ENCODE results near the gene TAF5L. TPM values are rescaled to one million over a fixed set of nuclear protein-coding genes. Genes with fewer than 3 reads are reported as not detected.
"Not testable (repeated sequence)": the region's sequence is repeated elsewhere in the genome, so short reads cannot be mapped to it uniquely, and the experiment has no call there.

Gene TAF5L
- total RNA-seq, 1 donor from 2014 or later, result 9.0 TPM

DNA sequence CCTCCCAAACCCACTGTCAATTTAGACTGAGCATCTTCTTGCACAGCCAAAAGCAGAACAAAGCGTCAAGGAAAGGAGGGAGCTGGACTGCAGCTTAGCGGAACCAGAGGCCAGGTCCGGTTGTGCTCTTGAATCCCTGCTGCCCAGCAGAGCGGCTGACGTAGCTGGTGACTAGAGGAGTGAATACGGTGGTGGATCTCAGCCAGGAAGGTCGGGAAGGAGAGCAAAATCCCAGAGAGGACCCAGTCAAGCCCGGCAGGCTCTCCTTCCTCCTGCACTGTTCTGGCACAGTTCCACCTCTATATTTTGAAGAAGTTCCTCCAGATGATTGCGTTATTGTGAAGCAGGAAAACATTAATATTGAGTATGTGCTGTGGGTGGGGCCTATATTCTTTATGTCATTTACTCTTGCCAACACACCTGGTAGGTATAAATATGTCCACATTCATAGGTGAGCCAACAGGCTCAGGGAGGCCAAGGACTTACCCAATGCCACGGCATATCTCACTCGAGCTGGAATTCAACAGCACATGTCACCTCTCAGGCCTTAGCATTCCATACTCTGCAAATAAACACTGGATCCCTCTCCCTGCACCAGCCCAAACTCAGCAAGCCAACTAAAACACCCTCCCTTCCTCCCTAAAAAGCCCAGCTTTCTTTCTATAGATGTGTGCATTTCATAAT is 43.8 kb downstream of the TAF5L start:
- intact Hi-C loops (cut with DNase I), result no loop called here
- ATAC-seq (ENCODE audit: poor library complexity) (peak; percentile 77), DNase-seq (peak; percentile 70)

DNA sequence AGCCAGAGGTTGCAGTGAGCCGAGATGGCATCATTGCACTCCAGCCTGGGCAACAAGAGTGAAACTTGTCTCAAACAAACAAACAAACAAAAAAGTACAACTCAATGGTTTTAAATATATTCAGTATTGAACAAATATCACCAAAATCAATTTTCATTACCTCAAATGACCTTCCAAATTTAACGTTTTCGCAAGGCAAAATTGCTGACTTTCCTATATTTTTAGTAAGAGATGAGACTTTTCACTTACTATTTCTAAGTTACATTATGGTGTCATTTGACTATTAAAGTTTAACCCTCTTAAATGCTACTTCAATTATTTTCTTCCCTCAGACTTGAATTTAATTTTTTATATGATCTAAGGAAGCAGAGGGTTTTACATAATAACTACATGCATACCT is 44.4 kb downstream of the TAF5L start:
- intact Hi-C loops (cut with DNase I), result no loop called here
- no peak for ATAC-seq (ENCODE audit: poor library complexity)
- DNase-seq, result no peak

DNA sequence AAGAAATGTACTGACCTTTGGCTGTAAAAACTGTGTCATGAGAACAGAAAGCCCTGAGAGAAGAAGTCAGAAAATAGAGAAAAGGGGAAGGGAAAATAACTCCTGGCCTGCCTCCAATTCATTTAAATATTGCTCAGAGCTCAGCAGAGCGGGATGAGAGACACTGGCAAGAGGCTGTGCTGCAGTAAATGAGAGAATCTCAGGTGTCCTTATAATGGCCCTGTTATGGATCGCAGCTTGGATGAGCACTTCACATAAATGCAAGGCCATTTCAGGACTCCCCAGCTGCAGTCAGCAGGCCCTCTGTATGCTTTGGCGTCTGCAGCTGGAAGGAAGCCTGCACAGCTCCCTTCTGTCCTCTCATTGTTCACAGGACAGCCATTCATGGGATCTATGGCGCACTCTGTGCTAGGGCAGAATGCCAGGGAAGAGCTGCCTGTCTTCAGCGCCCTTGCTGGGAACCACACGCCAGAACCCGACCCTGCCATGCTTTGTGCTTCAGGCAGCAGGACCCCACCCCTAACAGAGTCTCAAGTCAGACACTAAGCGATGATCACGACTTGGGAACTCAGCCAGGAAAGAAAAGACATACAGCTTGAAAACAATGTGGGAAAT is 46.8 kb downstream of the TAF5L start:
- DNase-seq (peak; percentile 73), ATAC-seq (ENCODE audit: poor library complexity) (peak; percentile 87)
- intact Hi-C loops (cut with DNase I), result no loop called here

DNA sequence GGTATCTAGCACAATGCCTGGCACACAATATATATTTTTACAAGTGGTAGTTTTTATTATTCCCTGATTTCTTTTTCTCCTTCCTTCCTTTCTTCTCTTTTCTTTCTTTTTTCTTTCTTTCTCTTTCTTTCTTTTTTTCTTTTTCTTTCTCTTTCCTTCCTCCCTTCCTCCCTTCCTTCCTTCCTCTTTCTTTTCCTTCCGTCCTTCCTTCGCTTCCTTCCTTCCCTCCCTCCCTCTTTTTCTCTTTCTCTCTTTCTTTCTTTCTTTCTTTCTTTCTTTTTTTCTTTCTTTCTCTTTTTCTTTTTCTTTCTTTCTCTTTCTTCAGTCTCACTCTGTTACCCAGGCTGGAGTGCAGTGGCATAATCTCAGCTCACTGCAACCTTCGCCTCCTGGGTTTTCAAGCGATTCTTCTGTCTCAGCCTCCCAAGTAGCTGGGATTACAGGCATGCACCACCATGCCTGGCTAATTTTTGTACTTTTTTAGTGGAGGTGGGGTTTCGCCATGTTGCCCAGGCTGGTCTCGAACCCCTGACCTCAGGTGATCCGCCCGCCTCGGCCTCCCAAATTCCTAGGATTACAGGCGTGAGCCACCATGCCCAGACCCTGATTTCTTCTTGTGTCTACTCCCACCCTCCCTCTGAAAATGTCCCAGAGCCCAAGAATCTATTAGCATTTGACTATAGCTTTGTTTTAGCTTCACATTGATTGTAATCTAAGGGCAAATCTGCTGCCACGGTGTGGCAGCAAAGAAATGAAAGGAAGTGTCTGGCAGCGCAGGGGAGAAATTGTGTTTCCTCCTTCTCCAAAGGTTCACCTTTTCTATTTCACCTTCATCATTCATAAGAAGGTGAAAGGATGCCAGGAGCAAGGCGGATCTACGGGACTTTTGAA is 47.5 kb downstream of the TAF5L start:
- intact Hi-C loops (cut with DNase I), result no loop called here
- no peak for DNase-seq
- no peak for ATAC-seq (ENCODE audit: poor library complexity)

DNA sequence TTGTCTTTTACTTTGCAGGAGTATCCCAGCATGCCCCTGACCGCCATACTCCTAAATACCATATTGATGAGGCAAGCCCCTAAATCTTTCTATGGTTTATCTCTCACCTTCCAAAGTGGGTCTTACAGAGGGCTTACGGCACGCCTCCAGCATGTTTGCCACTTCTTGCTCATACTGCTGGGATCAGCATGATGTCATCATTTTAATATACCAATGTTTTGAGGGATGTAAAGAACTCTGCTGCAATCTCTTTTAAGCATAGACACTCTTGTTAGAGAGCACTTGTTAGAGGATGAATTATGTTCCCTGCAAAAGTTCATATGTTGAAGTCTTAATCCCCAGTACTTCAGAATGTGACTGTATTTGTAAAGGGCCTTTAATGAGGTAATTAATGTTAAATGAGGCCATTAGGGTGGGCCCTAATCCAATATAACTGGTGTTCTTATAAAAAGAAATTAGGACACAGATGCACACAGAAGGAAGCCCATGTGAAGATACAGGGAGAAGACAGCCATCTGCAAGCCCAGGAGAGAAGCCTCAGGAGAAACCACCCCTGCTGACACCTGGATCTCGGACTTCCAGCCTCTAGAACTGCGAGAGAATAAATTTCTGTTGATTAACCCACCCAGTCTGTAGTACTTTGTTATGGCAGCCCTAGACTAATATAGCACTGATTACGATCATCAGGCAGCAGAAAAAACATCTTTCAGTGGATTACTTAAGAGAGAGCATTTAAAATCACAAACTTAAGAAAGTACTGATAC is 51.1 kb downstream of the TAF5L start:
- ATAC-seq (ENCODE audit: poor library complexity) (no peak), DNase-seq (no peak)
- intact Hi-C loops (cut with DNase I), result no loop called here

DNA sequence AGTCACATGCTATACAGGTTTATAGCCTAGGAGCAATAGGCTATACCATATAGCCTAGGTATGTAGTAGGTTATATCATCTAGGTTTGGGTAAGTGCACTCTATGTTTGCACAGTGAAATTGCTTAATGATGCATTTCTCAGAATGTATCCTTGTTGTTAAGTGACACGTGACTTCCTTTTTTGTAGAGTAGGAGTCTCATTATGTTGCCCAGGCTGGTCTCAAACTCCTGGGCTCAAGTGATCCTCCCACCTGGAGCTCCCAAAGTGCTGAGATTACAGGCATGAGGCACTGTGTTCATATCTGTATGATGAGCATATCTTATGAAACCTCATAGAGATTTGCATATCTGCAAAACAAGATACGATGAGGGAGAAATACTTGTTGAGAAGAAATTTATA is 53.6 kb downstream of the TAF5L start:
- intact Hi-C loops (cut with DNase I), result no loop called here
- DNase-seq (no peak), ATAC-seq (ENCODE audit: poor library complexity) (no peak)

DNA sequence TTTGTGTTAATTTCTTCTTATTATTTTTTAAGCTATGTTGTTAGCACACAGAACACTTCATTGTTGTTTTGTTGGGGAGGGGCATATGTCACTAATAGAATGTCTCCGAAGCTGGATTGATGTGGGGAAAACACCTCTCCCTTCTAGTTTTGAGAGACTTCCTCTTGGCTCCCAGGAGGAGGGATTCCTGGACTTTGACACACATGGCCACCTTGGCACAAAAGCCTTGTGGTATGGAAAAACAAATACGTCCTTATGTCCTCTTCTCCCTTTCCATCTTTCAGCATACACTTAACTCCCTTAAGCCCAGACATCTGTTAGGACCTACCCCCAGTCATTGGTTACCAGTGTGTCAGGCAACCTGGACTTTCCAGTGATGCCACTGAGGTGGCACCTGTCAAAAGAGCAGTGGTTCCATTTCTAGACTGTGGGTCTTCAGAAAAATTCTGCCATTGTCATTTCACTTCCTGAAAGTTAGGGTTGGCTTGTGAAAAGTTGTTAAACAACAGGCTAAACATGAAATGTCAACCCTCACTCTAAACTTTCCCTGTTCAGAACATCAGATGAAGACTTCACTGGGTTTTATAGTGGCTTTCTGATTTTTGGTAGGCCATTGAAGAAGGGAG is 54.9 kb downstream of the TAF5L start:
- ATAC-seq (ENCODE audit: poor library complexity) (no peak), DNase-seq (no peak)

DNA sequence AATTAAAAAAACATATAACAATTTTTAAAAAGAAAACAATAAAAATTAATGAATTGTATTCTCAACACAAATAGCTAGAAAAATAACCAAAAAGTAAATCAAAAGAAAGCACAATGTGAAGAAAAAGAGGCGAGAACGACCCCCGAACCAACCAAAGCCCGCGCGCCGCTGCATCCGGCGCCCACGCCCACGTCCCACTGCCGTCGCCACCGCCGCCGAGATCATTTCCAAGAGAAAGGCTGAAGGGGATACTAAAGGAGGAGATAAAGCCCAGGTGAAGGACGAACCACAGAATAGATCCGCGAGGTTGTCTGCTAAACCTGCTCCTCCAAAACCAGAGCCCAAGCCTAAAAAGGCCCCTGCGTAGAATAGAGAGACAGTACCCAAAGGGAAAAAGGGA is 55.6 kb downstream of the TAF5L start:
- ATAC-seq (ENCODE audit: poor library complexity) (no peak), DNase-seq (no peak)
- intact Hi-C loops (cut with DNase I), result no loop called here

More for the DNA sequence above, 54.9 kb downstream of the TAF5L start:
- intact Hi-C loops (cut with DNase I), result no loop called here

DNA sequence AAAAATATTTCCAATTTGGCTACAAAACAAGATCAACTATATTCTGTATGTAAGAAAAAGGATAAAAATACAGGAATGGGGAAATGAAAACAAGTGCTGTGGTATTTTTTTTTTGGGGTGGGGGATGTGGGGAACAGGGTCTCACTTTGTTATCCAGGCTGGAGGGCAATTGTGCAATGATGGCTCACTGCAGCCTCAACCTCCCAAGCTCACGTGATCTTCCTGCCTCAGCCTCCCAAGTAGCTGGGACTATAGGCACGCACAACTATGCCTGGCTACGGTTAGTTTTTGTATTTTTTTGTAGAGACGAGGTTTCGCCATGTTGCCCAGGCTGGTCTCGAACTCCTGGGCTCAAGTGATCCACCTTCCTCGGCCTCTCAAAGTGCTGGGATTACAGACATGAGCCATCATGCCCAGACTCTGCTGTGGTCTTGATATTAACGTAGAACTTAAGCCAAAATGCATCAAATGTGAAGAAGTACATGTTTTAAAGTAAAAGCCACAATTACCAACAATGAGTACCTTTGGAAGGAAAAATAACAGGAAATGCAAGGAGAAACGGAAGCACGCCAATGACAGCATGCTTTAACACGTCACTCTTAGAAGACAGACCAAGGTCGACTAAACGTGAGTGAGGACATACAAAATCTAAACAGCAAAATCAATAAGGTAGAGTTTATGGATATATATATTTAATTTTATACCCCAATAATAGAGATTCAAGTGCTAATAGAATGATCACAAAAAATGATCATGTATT is 58.6 kb downstream of the TAF5L start:
- no peak for ATAC-seq (ENCODE audit: poor library complexity)
- intact Hi-C loops (cut with DNase I), result no loop called here

DNA sequence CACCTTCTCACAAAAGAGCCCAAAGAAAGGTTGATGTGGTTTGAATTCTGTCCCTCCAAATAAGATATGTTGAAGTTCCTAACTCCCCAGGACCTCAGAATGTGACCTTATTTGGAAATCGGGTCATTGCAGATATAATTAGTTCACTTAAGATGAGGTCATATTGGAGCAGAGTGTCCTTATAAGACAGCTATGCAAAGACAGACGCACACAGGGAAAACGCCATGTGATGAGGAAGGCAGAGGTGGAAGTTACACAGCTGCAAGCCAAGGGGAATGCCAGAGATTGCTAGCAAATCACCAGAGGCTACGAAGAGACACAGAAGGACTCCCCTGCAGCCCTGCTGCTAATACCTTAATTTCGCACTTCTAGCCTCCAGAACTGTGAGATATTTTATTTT is 62.2 kb downstream of the TAF5L start:
- no peak for DNase-seq
- intact Hi-C loops (cut with DNase I), result no loop called here
- peak; percentile 23 for ATAC-seq (ENCODE audit: poor library complexity)

More for the DNA sequence above, 58.6 kb downstream of the TAF5L start:
- no peak for DNase-seq

DNA sequence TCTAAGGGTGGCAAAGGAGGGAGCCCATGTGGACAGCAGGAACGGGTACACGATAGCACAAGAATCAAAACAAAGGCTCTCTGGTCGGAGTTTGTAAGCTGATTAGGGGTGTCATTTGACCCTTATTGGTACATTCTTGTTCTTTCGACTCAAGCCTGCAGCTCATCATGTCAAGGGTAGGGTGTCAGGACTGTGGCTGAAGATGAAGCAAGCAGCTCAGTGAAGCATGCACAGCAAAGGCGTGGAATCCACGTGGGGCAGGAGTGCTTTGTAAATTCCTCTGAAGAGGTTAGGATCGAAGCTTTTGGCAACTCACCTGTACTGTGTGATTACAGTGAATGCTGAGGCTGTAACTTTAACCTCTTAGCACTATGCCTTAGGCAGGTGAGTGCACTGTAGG is 62.7 kb downstream of the TAF5L start:
- ATAC-seq (ENCODE audit: poor library complexity) (no peak), DNase-seq (no peak)
- intact Hi-C loops (cut with DNase I), result no loop called here

DNA sequence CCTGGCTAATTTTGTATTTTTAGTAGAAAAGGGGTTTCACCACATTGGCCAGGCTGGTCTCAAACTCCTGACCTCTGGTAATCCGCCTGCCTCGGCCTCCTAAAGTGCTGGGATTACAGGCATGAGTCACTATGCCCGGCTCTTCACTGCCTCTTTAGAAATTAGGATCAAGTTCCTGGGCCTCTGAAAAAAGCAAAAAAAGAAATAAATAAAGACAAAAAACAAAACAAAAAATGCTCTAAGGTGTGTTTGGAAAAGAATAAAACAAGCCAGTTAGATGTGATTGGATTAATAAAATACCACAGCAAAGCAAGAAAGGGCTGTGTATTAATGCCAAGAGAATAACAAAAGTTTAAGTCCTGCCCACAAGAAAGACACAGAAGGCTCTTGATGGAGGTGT is 63.2 kb downstream of the TAF5L start:
- no peak for ATAC-seq (ENCODE audit: poor library complexity)
- intact Hi-C loops (cut with DNase I), result no loop called here

DNA sequence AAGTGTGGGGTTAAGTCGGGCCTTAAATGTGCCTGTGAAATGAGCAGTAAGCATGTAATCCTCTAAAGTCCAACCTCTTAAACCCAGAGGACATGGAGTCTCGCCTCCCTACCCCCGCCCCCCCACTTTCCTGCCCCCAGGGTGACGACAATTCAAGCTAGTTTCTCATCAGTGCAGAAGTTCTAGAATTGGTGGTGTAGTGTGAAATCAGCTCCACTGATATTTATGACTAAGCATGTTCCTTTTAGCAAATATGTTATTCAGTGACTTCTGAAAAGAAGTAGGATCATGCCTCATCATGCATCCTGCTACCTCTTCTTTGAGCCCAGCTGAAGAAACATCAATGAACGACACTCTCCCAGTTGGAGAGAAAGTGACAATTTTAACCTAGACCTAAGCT is 64.8 kb downstream of the TAF5L start:
- DNase-seq, result no peak
- intact Hi-C loops (cut with DNase I), result no loop called here
- ATAC-seq (ENCODE audit: poor library complexity), result no peak

More for the DNA sequence above, 63.2 kb downstream of the TAF5L start:
- no peak for DNase-seq

DNA sequence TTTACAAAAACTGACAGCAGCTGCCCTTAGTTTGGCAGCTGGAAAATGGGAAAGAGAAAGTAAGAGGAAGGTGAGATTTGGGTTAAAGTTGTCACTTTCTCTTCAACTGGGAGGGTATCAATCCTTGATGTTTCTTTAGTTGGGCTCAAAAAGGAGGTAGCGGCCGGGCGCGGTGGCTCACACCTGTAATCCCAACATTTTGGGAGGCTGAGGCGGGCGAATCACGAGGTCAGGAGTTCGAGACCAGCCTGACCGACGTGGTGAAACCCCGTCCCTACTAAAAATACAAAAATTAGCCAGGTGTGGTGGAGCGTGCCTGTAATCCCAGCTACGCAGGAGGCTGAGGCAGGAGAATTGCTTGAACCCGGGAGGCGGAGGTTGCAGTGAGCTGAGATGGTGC is 65.8 kb downstream of the TAF5L start:
- intact Hi-C loops (cut with DNase I); DNase-seq; ATAC-seq (ENCODE audit: poor library complexity): not testable (repeated sequence)

DNA sequence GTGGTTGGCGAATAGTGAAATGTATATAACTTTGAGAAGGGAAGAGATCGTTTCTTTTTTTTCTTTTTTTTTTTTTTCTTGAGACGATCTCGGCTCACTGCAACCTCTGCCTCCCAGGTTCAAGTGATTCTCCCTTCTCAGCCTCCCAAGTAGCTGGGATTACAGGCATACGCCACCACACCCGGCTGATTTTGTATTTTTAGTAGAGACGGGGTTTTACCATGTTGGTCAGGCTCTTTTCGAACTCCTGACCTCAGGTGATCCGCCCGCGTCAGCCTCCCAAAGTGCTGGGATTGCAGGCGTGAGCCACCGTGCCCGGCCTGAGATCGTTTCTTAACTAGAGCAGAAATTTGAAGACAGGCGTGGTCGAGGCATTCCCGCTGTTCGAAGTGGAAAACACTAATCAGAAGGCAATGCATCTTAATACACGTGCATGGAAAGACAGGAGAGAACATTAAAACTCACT is 66.6 kb downstream of the TAF5L start:
- intact Hi-C loops (cut with DNase I), result loop anchor here (5.0 kb wide), 1 partner anchor 63 kb away; no protein-coding TSS in a partner anchor
- DNase-seq, result peak; percentile 40
- ATAC-seq (ENCODE audit: poor library complexity), result not testable (repeated sequence)

DNA sequence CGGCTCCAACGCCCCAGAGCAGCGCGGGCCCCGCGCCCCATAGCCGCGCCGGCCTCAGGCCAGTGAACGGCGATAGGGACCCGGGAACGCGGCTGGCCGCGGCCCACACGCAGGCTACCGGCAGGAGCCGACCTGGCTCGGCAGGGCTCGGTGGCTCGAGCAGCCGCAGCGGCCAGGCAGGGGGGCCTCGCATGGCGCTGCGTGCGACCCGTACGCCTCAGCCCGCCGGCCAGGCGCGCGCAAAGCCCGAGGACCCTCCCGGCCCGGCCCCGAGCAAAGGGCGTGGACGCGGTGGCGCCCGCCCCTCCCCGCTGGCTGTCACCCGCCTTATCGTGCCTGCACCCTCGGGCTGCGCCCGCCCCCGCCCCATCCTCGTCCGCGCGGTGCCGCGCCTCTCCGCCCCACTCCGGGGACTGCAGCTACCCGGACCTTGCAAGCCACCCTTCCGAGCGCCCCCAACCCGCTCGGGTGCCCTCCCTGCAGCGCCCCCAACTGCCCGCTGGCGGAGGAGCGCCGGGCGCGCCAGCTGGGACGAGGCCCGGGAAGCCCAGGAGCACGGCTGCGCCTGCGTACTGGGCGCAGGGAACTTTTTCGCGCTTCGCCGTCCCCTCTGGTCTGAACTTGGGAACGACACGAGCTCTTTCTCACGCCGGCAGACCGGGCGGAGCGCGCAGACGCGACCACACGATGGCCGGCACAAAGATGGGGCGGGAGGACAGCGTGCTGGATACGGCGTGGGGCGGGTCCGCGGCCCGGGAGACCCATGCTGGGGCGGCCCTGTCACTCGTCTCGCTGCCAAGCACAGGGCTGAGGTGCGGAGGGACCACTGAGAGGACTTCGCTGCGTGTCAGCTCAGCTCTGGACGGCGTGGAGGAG is 67.2 kb downstream of the TAF5L start, which contains the start of gene ABCB10:
Gene ABCB10, minus strand, starts transcription at position 248 of the 876 bp plus-strand sequence. Its CDS starts 55 bp downstream, at position 193.
- DNase-seq (peak; percentile 98), ATAC-seq (ENCODE audit: poor library complexity) (peak; percentile 95)
- intact Hi-C loops (cut with DNase I), result loop anchor here (5.0 kb wide), 1 partner anchor 64 kb away; no protein-coding TSS in a partner anchor
